Right cardiac atrium (tissue), 5 donors: ENCODE results near the gene HPD. TPM values are rescaled to one million over a fixed set of nuclear protein-coding genes. Genes with fewer than 3 reads are reported as not detected.
A peak's percentile ranks its signal among the peaks of the same experiment; 100 is the strongest.
"Not testable (repeated sequence)": the region's sequence is repeated elsewhere in the genome, so short reads cannot be mapped to it uniquely, and the experiment has no call there.

Experiments used
- ATAC-seq, 2 donors: fragments of 200-7000 bp; cut with Tn5 transposase; one replicate each; pipeline versions ENCODE4 v1.8.0 to v1.9.1; 2020; ENCODE audit warnings: moderate library complexity in 2 of 2, mild to moderate bottlenecking in 1 of 2
- DNase-seq, 3 donors: peaks; one replicate each; pipeline ENCODE4 v3.0.0-alpha.2; 2020
- H3K27ac ChIP-seq: one replicate; pipeline ENCODE4 v1.5.1; 2013; ENCODE audit warnings: mild to moderate bottlenecking, low read length, control low read depth, moderate library complexity
- H3K27me3 ChIP-seq: one replicate; pipeline ENCODE4 v1.6.1; 2013; ENCODE audit not compliant: control insufficient read depth, insufficient read depth
- H3K4me1 ChIP-seq: one replicate; pipeline ENCODE4 v1.6.1; 2013; ENCODE audit warnings: low read length; ENCODE audit not compliant: control insufficient read depth, insufficient read depth
- H3K4me3 ChIP-seq: one replicate; pipeline ENCODE4 v1.5.1; 2013; ENCODE audit warnings: low read length, control low read depth
- H3K9me3 ChIP-seq: one replicate; pipeline ENCODE4 v1.6.1; 2013; ENCODE audit warnings: low read length; ENCODE audit not compliant: control insufficient read depth
- WGBS: extraction: QIAGEN DNeasy Blood & Tissue Kit; methylation state at CpG from one replicate; pipeline ENCODE4 v1.1.7; 2013; 5-methylcytosine and 5-hydroxymethylcytosine counted together
- intact Hi-C, 4 donors: fragments of 100-400 bp; cut with DNase I; formaldehyde crosslinking; loops; one replicate each; pipeline versions ENCODE4 v1.11.0 to v1.14.0; 2022 to 2023
- polyA plus RNA-seq: library from polyadenylated mRNA; stranded (reverse); fragments of 200-250 nt; gene quantifications from one replicate; pipeline ENCODE4 v1.2.3, GENCODE V29; 2013
- total RNA-seq, 4 donors: library from RNA; stranded (reverse); fragmentation: NEBNext Ultra II Directional; extraction: Animal tissue kit (Norgen Biotek cat#: 25700); gene quantifications; one replicate each; pipeline ENCODE4 v1.2.1, GENCODE V29; 2021
- donor health status: healthy with polysubstance abuse.
- donor health status: DM: no; HTN: yes; CAD: no.
- donor health status: DM: no; HTN: no; CAD: no.
- donor health status: DM: no; HTN: yes; CAD: no; lungs with severe emphysema.
- donor health status: DM: yes; HTN: yes; CAD: no.

HPD gene
- total and polyA plus RNA-seq, 5 donors: 1.3 to 5.1 (median 1.4) TPM

- no peak for ATAC-seq
- intact Hi-C loops: no loop called here
- DNase-seq: no peak
- Histone ChIP-seq H3K4me1 (no peaks in the 10 kb centered on the region), H3K9me3 (no peaks in the 10 kb centered on the region), H3K27ac (no peak overlapping the region), H3K4me3 (no peak overlapping the region), H3K27me3 (no peaks in the 10 kb centered on the region)
- WGBS: 75% methylated on average over 4 of the region's 4 CpGs
Observed at GRCh38 chr12:121866331-121866730, 7.7 kb upstream of the HPD start.

GRCh38 chr12:121861636-121862254, 3.1 kb upstream of the HPD start:
- ATAC-seq: no peak
- WGBS: 41% methylated on average over 11 of the region's 11 CpGs
- intact Hi-C loops: no loop called here
- no peak overlapping the region for H3K4me3 ChIP-seq
- DNase-seq: no peak
- H3K9me3 ChIP-seq: no peaks in the 10 kb centered on the region
- peaks cover 6% of the 10 kb centered on the region for H3K4me1 ChIP-seq
- no peak overlapping the region for H3K27ac ChIP-seq
- no peaks in the 10 kb centered on the region for H3K27me3 ChIP-seq

- DNase-seq, H3K4me3 ChIP-seq, H3K27ac ChIP-seq, ATAC-seq, H3K27me3 ChIP-seq, H3K4me1 ChIP-seq, intact Hi-C loops, H3K9me3 ChIP-seq: not testable (repeated sequence)
- 94% methylated on average over 4 of the region's 4 CpGs for WGBS
Observed at GRCh38 chr12:121860699-121861098, 2.0 kb upstream of the HPD start.

- H3K4me3 ChIP-seq: no peak overlapping the region
- no peaks in the 10 kb centered on the region for H3K27me3 ChIP-seq
- intact Hi-C loops: no loop called here
- no peak overlapping the region for H3K27ac ChIP-seq
- H3K9me3 ChIP-seq: no peaks in the 10 kb centered on the region
- no peak for ATAC-seq
- H3K4me1 ChIP-seq: peaks cover 6% of the 10 kb centered on the region
- DNase-seq: no peak
- WGBS: 87% methylated on average over 1 of the region's 1 CpG
Observed at GRCh38 chr12:121860257-121860656, 1.6 kb upstream of the HPD start.

GRCh38 chr12:121858318-121858661, 369 bp downstream of the HPD start:
- no peak for ATAC-seq
- intact Hi-C loops: no loop called here
- no peak for DNase-seq
- H3K27me3 ChIP-seq: no peaks in the 10 kb centered on the region
- no peak overlapping the region for H3K4me3 ChIP-seq
- peak overlapping the region; percentile 92 for H3K27ac ChIP-seq
- H3K4me1 ChIP-seq: peaks cover 6% of the 10 kb centered on the region
- WGBS: 87% methylated on average over 10 of the region's 10 CpGs
- H3K9me3 ChIP-seq: no peaks in the 10 kb centered on the region

GRCh38 chr12:121857322-121858246, 1.1 kb downstream of the HPD start:
- WGBS: 78% methylated on average over 11 of the region's 11 CpGs
- ATAC-seq (no peak), DNase-seq (no peak)
- intact Hi-C loops: no loop called here
- no peaks in the 10 kb centered on the region for H3K27me3 ChIP-seq
- H3K4me1 ChIP-seq: peaks cover 6% of the 10 kb centered on the region
- no peak overlapping the region for H3K27ac ChIP-seq
- H3K9me3 ChIP-seq: no peaks in the 10 kb centered on the region
- no peak overlapping the region for H3K4me3 ChIP-seq

- H3K4me1 ChIP-seq, H3K4me3 ChIP-seq, DNase-seq, intact Hi-C loops, H3K27ac ChIP-seq, H3K9me3 ChIP-seq, ATAC-seq, H3K27me3 ChIP-seq: not testable (repeated sequence)
- 58% methylated on average over 3 of the region's 3 CpGs for WGBS
Observed at GRCh38 chr12:121852392-121852791, 6.3 kb downstream of the HPD start.

- no peak for ATAC-seq
- no peak overlapping the region for H3K4me3 ChIP-seq
- no peaks in the 10 kb centered on the region for H3K4me1 ChIP-seq
- no peaks in the 10 kb centered on the region for H3K27me3 ChIP-seq
- no peak for DNase-seq
- 78% methylated on average over 13 of the region's 13 CpGs for WGBS
- intact Hi-C loops: no loop called here
- no peaks in the 10 kb centered on the region for H3K9me3 ChIP-seq
- no peak overlapping the region for H3K27ac ChIP-seq
Observed at GRCh38 chr12:121849665-121850064, 9.0 kb downstream of the HPD start.

- 95% methylated on average over 6 of the region's 6 CpGs for WGBS
- Histone ChIP-seq H3K4me3 (no peak overlapping the region), H3K27ac (no peak overlapping the region), H3K4me1 (no peaks in the 10 kb centered on the region), H3K9me3 (no peaks in the 10 kb centered on the region), H3K27me3 (no peaks in the 10 kb centered on the region)
- ATAC-seq (no peak), DNase-seq (no peak)
- intact Hi-C loops: no loop called here
Observed at GRCh38 chr12:121849211-121849610, 9.4 kb downstream of the HPD start.

- 94% methylated on average over 1 of the region's 1 CpG for WGBS
- no peak for DNase-seq
- no peak for ATAC-seq
- Histone ChIP-seq H3K27ac (no peak overlapping the region), H3K27me3 (no peaks in the 10 kb centered on the region), H3K4me1 (no peaks in the 10 kb centered on the region), H3K9me3 (no peaks in the 10 kb centered on the region), H3K4me3 (no peak overlapping the region)
- intact Hi-C loops: no loop called here
Observed at GRCh38 chr12:121845701-121846100, 13.0 kb downstream of the HPD start.

- Histone ChIP-seq H3K4me1 (no peaks in the 10 kb centered on the region), H3K9me3 (no peaks in the 10 kb centered on the region), H3K4me3 (no peak overlapping the region), H3K27me3 (no peaks in the 10 kb centered on the region), H3K27ac (no peak overlapping the region)
- ATAC-seq: no peak
- WGBS: 67% methylated on average over 13 of the region's 13 CpGs
- intact Hi-C loops: loop anchor here in 1 of 4 donors (5.0 kb wide), 1 partner anchor 44 kb away; the partner anchor contains the start of gene PSMD9
- no peak for DNase-seq
Observed at GRCh38 chr12:121843236-121843982, 15.2 kb downstream of the HPD start.
